ENCODE results near the gene CLPTM1L. TPM values are rescaled to one million over a fixed set of nuclear protein-coding genes. Genes with fewer than 3 reads are reported as not detected.

CLPTM1L gene
- total RNA-seq, 1 donor from 2014 or later: 84.8 TPM

DNA sequence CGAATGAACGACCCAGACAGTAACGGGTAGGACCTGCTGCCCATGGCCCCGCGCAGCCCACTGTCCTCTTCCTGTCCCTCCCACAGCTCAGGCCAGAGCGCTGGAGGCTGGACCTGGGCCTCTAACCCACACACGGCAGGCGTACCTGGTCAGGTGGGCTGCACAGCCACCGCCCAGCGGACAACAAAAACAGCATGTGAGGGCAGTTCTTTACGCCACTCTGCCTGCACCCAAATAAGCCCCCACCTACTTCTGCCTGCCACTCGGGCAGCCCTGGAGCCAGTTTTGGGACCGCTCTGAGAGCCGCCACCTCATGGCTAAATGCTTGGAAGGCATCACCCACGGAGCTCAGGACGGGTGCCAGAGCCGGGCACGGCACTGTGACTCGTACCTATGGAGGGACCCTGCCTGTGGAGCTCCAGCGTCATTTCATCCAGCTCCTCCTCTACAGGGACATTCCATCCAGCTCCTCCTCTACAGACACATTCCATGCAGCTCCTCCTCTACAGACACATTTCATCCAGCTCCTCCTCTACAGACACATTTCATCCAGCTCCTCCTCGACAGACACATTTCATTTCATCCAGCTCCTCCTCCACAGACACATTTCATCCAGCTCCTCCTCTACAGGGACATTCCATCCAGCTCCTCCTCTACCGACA is 18.9 kb downstream of the CLPTM1L start:
- peak; percentile 50 for DNase-seq (ENCODE audit: extremely low spot score, unreplicated experiment)
- Mint-ChIP-seq H3K36me3 (peaks cover 22% of the 10 kb centered on the region), H3K9me3 (peaks cover 7% of the 10 kb centered on the region), H3K27me3 (no peaks in the 10 kb centered on the region), H3K27ac (peak overlapping the region; percentile 96), H3K4me1 (ENCODE audit: unreplicated experiment) (peaks cover 6% of the 10 kb centered on the region), H3K4me3 (no peak overlapping the region)
- TF ChIP-seq, protein P1, sequence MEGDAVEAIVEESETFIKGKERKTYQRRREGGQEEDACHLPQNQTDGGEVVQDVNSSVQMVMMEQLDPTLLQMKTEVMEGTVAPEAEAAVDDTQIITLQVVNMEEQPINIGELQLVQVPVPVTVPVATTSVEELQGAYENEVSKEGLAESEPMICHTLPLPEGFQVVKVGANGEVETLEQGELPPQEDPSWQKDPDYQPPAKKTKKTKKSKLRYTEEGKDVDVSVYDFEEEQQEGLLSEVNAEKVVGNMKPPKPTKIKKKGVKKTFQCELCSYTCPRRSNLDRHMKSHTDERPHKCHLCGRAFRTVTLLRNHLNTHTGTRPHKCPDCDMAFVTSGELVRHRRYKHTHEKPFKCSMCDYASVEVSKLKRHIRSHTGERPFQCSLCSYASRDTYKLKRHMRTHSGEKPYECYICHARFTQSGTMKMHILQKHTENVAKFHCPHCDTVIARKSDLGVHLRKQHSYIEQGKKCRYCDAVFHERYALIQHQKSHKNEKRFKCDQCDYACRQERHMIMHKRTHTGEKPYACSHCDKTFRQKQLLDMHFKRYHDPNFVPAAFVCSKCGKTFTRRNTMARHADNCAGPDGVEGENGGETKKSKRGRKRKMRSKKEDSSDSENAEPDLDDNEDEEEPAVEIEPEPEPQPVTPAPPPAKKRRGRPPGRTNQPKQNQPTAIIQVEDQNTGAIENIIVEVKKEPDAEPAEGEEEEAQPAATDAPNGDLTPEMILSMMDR (conservative IDR thresholded peaks at IDR 0.05): no peak

DNA sequence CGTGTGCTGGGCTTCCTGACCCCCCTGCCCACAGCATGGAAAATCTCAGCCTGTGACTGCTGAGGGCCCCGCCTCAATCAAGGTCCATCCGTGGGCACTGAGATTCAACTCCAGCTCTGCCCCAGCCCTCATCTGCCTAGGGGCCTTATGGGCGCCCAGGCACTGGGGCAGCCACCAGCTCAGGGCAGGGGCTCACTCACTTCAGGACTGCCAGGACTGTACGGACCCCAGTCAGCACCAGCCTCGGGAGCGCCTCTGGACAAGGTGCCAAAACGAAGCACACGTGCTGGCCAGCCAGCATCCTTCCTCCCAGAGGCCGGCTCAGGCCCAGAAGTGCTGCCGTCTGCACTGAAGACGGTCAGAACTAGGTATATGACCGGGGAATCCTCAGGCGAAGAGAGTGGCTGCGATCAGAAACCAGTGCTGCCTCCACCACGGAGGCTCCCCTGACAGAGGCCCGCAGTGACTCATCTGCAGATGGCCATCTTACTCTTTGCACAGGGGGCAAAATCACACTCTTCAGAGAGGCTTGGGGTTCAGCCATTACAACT is 19.6 kb downstream of the CLPTM1L start:
- peaks cover 7% of the 10 kb centered on the region for H3K9me3 Mint-ChIP-seq
- TF ChIP-seq, protein P1 (conservative IDR thresholded peaks at IDR 0.05): no peak
- DNase-seq (ENCODE audit: extremely low spot score, unreplicated experiment): peak; percentile 60
- H3K36me3 Mint-ChIP-seq: peaks cover 22% of the 10 kb centered on the region
- H3K27ac Mint-ChIP-seq: no peak overlapping the region
- H3K27me3 Mint-ChIP-seq: no peaks in the 10 kb centered on the region
- H3K4me3 Mint-ChIP-seq: no peak overlapping the region
- peaks cover 6% of the 10 kb centered on the region for H3K4me1 Mint-ChIP-seq (ENCODE audit: unreplicated experiment)

DNA sequence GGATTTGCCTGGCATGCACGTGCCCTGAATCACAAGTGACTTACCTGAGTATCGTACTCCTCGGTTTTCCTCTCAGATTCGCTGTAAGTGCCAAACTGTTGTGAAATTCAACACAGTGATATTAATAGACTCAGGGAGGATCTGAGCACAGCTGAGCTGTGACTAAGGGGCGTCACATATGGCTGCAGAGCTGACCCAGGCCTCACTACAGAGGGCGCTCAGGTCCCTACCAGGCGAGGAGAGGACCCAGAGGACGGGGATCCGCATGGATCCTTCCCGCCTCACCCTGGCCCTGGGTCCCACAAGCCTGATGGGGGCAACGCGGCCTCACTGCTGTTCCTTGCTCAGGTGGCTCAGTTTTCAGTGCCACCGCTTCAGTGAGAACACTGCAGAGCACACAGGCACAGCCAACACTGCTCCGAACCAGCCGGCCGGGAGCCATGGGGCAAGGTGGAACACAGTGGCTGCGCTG is 20.1 kb downstream of the CLPTM1L start:
- DNase-seq (ENCODE audit: extremely low spot score, unreplicated experiment): no peak
- Mint-ChIP-seq H3K4me1 (ENCODE audit: unreplicated experiment) (peaks cover 6% of the 10 kb centered on the region), H3K27ac (no peak overlapping the region), H3K27me3 (no peaks in the 10 kb centered on the region), H3K4me3 (no peak overlapping the region), H3K36me3 (peaks cover 22% of the 10 kb centered on the region), H3K9me3 (peaks cover 7% of the 10 kb centered on the region)
- TF ChIP-seq, protein P1 (conservative IDR thresholded peaks at IDR 0.05): no peak

DNA sequence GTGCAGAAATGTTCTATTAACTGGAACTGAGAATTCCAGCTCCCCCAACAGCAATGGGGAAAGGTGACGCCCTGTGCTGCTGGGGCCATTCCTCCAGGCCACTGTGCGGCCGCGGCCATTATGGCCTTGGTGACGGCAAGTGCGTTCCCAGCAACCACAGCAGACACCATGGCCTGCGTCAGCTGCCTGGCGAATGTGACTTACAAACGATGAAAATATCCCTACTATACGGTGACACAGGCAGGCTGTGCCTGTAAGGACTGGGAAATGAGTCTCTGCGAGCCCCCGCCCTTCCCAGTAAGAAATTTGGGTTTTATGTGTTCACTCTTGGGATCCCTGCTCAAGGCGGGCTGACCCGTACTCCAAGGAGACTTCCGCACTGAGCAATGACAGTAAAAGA is 20.6 kb downstream of the CLPTM1L start:
- TF ChIP-seq, protein P1 (conservative IDR thresholded peaks at IDR 0.05): no peak
- Mint-ChIP-seq H3K36me3 (peaks cover 22% of the 10 kb centered on the region), H3K4me1 (ENCODE audit: unreplicated experiment) (peaks cover 6% of the 10 kb centered on the region), H3K9me3 (peaks cover 7% of the 10 kb centered on the region), H3K4me3 (no peak overlapping the region), H3K27ac (no peak overlapping the region), H3K27me3 (no peaks in the 10 kb centered on the region)
- peak; percentile 36 for DNase-seq (ENCODE audit: extremely low spot score, unreplicated experiment)

DNA sequence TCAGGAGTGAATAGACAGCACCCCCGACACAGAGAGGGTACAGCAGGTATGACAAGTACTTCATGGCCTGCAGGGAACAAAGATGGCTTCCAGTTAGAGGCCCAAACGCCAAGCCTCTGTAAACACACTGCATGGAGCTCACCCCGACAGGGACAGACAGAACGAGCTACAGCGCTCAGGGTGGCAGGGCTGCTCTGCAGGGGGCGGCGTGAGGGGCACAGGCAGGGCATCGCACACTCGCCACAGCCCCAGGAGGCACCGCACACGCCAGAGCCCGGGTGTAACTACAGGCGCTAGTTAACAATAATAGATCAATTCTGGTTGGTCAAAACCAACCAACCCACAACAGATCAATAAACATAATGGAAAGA is 21.1 kb downstream of the CLPTM1L start:
- no peak overlapping the region for H3K27ac Mint-ChIP-seq
- peaks cover 5% of the 10 kb centered on the region for H3K4me1 Mint-ChIP-seq (ENCODE audit: unreplicated experiment)
- peaks cover 22% of the 10 kb centered on the region for H3K36me3 Mint-ChIP-seq
- peak; percentile 53 for DNase-seq (ENCODE audit: extremely low spot score, unreplicated experiment)
- no peak overlapping the region for H3K4me3 Mint-ChIP-seq
- TF ChIP-seq, protein P1 (conservative IDR thresholded peaks at IDR 0.05): no peak
- peaks cover 7% of the 10 kb centered on the region for H3K9me3 Mint-ChIP-seq
- H3K27me3 Mint-ChIP-seq: no peaks in the 10 kb centered on the region

Data from type B pancreatic cell (in vitro differentiated cells).